Activated CD4-positive, alpha-beta T cell treated with anti-CD3 and anti-CD28 coated beads, Interleukin-2, Interleukin-6, amounts not matched to agents 100 ng/mL and 50 ng/mL, durations not matched to agents 16 hours and 8 hours (primary cell): ENCODE measurements around the gene OSBPL2.

ENCODE experiments used
- DNase-seq: peaks from one replicate; pipeline ENCODE4 v3.0.0-alpha.2; 2020

OSBPL2 gene

GRCh38 chr20:62208061-62208794 is 30.1 kb upstream of the OSBPL2 start:
- no peak for DNase-seq

- DNase-seq = no peak
Measured at GRCh38 chr20:62208795-62209755, 29.2 kb upstream of the OSBPL2 start.

GRCh38 chr20:62209850-62210495 is 28.3 kb upstream of the OSBPL2 start:
- DNase-seq = no peak

GRCh38 chr20:62210496-62210855 is 27.8 kb upstream of the OSBPL2 start:
- no peak for DNase-seq

- DNase-seq = no peak
Measured at GRCh38 chr20:62211216-62211615, 27.1 kb upstream of the OSBPL2 start.

- no peak for DNase-seq
Measured at GRCh38 chr20:62211769-62212288, 26.5 kb upstream of the OSBPL2 start.

- DNase-seq = no peak
Measured at GRCh38 chr20:62212299-62212698, 26.0 kb upstream of the OSBPL2 start.

GRCh38 chr20:62214067-62214466 is 24.3 kb upstream of the OSBPL2 start:
- no peak for DNase-seq

- no peak for DNase-seq
Measured at GRCh38 chr20:62215020-62215990, 23.0 kb upstream of the OSBPL2 start.

- DNase-seq = no peak
Measured at GRCh38 chr20:62215991-62216635, 22.2 kb upstream of the OSBPL2 start.

GRCh38 chr20:62216636-62217566 is 21.4 kb upstream of the OSBPL2 start:
- DNase-seq = no peak

GRCh38 chr20:62217913-62218773 is 20.2 kb upstream of the OSBPL2 start:
- DNase-seq = no peak

- DNase-seq = no peak
Measured at GRCh38 chr20:62219101-62219991, 19.0 kb upstream of the OSBPL2 start.

GRCh38 chr20:62219992-62220665 is 18.2 kb upstream of the OSBPL2 start, which contains the start of gene HRH3:
TSS of gene HRH3 (minus strand) at chr20:62220278. CDS start at chr20:62219970, 308 bp downstream.
- DNase-seq = peak; percentile 41

- no peak for DNase-seq
Measured at GRCh38 chr20:62220666-62221568, 17.4 kb upstream of the OSBPL2 start.

- DNase-seq = no peak
Measured at GRCh38 chr20:62222266-62222850, 16.0 kb upstream of the OSBPL2 start.
